Activated CD4-positive, alpha-beta memory T cell treated with anti-CD3 and anti-CD28 coated beads for 36 hours (primary cell): ENCODE measurements around the gene RING1. TPM values are rescaled to one million over a fixed set of nuclear protein-coding genes. Genes with fewer than 3 reads are reported as not detected.

Source experiments
- CTCF ChIA-PET: fragments of 350-600 bp; sonication (Branson Sonifier 250); formaldehyde crosslinking; loops from one replicate; lab custom pipeline; 2021; ENCODE audit warnings: antibody characterized with exemption, inconsistent platforms; lab: Charles Lee
- POLR2A ChIA-PET: fragments of 350-600 bp; sonication (Branson Sonifier 250); formaldehyde crosslinking; loops from one replicate; lab custom pipeline; 2021; ENCODE audit warnings: antibody characterized with exemption; lab: Charles Lee
- DNase-seq: peaks from one replicate; pipeline ENCODE4 v3.0.0-alpha.2; 2020
- H3K27ac Mint-ChIP-seq: one replicate; pipeline ENCODE4 v1.8.0; 2021; ENCODE audit warnings: mixed read lengths
- H3K27me3 Mint-ChIP-seq: one replicate; pipeline ENCODE4 v1.8.0; 2021; ENCODE audit warnings: mixed read lengths
- H3K36me3 Mint-ChIP-seq: one replicate; pipeline ENCODE4 v1.8.0; 2021; ENCODE audit warnings: mixed read lengths
- H3K4me1 Mint-ChIP-seq: one replicate; pipeline ENCODE4 v1.8.0; 2021; ENCODE audit warnings: low read depth, mixed read lengths
- H3K4me3 Mint-ChIP-seq: one replicate; pipeline ENCODE4 v1.8.0; 2021; ENCODE audit warnings: mild to moderate bottlenecking, mixed read lengths
- H3K9me3 Mint-ChIP-seq: one replicate; pipeline ENCODE4 v1.8.0; 2021; ENCODE audit warnings: mixed read lengths
- intact Hi-C: fragments of 100-400 bp; cut with micrococcal nuclease; formaldehyde crosslinking; loops from one replicate; pipeline ENCODE4 v1.15.1; 2023
- total RNA-seq, 2 experiments: library from RNA; stranded (reverse); gene quantifications; one replicate each; pipeline ENCODE4 v1.2.3, GENCODE V29; 2021

Gene RING1
- total RNA-seq: 10 to 100 TPM; 25.4 to 28.4 TPM

DNA sequence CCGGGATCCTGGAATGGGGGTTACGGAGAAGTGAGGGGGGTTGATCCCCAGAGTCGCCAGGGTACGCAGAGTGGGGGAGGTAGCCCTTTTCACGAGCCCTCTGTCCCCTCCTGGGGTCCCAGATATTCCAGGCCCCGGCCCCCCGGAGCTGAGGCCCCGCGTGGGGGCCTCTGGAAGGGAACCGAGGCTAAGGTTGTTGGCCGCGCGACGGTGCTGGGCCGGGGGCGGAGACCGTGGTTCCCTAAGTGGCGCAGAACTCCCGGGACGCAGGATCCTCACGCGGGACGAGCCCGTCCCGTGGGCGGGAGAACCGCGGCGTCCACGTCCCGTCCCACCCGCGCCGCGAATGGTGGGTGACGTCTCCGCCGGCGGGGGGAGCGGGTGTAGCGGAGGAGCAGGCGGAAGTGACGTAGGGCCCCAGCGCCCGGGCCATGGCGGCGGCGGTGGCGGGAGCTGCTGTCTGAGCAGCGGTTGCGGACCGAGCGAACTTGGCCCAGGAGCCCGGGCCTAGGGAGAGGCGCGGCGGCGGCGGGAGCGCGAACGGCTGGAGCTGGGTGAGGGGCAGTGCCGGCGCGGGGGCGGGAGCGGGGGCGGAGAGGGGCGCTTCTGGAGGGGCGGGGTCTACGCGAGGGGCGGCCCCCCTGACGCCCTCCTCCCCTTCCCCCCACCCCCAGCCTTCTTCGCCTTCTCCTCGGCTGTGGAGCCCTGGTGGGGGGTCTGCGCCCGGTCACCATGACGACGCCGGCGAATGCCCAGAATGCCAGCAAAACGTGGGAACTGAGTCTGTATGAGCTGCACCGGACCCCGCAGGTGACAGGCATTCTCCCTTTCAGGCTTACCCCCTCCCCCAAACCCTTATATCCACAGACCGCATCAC, at the start of gene RING1:
RING1 (plus strand) TSS at position 410 of the 877 bp plus-strand sequence; CDS start at position 733, 323 bp downstream.
- Mint-ChIP-seq H3K27me3 (peaks cover 10% of the 10 kb centered on the region), H3K27ac (peak within 1 kb of the TSS; percentile 84), H3K9me3 (no peaks in the 10 kb centered on the region), H3K36me3 (peaks cover 37% of the 10 kb centered on the region), H3K4me1 (peaks cover 57% of the 10 kb centered on the region), H3K4me3 (peak within 1 kb of the TSS; percentile 88)
- ChIA-PET POLR2A (interaction anchor here (1.0 to 2.0 kb wide), 6 partner anchors 9 to 236 kb away, joined by 3 to 9 read pairs (median 6); partner anchors contain the start of genes RPS18 and VPS52), CTCF (interaction anchor here (0.6 to 2.9 kb wide), 8 partner anchors 10 to 224 kb away, joined by 3 to 21 read pairs (median 4); partner anchors contain the start of genes RGL2 and VPS52)
- intact Hi-C loops: loop anchor here (5.0 kb wide), 1 partner anchor 366 kb away; the partner anchor contains the start of gene PSMB8
- peak; percentile 89 for DNase-seq

DNA sequence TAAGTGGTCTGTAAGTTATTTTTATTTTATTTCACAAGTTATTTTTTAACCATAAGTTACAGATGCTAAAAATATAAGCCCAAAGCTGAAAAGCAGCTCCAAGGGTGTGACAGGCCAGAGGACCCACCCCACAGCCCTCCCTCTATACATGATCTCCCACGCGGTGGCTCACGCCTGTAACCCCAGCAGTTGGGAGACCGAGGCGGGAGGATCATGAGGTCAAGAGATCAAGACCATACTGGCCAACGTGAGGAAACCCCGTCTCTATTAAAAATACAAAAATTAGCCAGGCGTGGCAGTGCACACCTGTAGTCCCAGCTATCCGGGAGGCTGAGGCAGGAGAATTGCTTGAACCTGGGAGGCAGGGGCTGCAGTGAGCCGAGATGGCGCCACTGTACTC, 48.2 kb upstream of the RING1 start:
- H3K4me1 Mint-ChIP-seq: peaks cover 13% of the 10 kb centered on the region
- H3K4me3 Mint-ChIP-seq: no peak overlapping the region
- intact Hi-C loops: no loop called here
- ChIA-PET POLR2A (no interaction called here), CTCF (interaction anchor here (1.7 to 7.6 kb wide), 6 partner anchors 10 to 88 kb away, joined by 5 to 101 read pairs (median 15); no protein-coding TSS in a partner anchor)
- no peak overlapping the region for H3K27ac Mint-ChIP-seq
- H3K9me3 Mint-ChIP-seq: no peaks in the 10 kb centered on the region
- DNase-seq: no peak
- no peaks in the 10 kb centered on the region for H3K36me3 Mint-ChIP-seq
- peaks cover 8% of the 10 kb centered on the region for H3K27me3 Mint-ChIP-seq

DNA sequence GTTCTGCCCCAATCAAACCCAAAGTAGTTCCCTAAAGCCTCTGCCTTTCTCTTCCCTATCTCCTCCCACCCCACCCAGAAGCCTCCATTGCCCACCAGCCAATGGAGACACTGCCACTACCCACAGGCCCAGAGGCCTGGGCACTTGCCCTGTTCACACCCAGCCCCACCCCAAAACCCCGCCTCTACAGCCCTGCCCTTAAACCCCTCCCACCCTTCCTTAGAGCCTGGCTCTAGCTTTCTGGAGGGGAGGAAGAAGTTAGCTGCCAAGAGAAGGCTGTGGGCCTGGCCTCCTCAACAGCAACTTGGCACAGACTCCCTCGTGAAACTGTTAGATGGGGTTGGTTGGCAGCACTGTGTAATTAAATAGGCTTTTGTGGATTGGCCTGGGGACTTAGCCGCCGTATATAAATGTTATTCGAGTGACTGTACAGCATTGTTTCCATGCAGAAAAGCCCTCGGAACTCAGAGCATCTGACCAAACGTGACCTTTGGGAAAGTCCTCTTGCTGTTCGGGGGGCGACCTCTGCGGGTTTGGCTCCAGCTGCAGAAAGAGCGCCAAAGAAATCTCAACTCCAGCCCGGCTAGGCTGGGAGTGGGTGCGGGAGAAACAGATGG, 47.5 kb upstream of the RING1 start:
- no peak overlapping the region for H3K4me3 Mint-ChIP-seq
- POLR2A ChIA-PET: no interaction called here
- CTCF ChIA-PET: interaction anchor here (0.6 to 7.6 kb wide), 17 partner anchors 8 to 333 kb away, joined by 3 to 101 read pairs (median 5); no protein-coding TSS in a partner anchor

DNA sequence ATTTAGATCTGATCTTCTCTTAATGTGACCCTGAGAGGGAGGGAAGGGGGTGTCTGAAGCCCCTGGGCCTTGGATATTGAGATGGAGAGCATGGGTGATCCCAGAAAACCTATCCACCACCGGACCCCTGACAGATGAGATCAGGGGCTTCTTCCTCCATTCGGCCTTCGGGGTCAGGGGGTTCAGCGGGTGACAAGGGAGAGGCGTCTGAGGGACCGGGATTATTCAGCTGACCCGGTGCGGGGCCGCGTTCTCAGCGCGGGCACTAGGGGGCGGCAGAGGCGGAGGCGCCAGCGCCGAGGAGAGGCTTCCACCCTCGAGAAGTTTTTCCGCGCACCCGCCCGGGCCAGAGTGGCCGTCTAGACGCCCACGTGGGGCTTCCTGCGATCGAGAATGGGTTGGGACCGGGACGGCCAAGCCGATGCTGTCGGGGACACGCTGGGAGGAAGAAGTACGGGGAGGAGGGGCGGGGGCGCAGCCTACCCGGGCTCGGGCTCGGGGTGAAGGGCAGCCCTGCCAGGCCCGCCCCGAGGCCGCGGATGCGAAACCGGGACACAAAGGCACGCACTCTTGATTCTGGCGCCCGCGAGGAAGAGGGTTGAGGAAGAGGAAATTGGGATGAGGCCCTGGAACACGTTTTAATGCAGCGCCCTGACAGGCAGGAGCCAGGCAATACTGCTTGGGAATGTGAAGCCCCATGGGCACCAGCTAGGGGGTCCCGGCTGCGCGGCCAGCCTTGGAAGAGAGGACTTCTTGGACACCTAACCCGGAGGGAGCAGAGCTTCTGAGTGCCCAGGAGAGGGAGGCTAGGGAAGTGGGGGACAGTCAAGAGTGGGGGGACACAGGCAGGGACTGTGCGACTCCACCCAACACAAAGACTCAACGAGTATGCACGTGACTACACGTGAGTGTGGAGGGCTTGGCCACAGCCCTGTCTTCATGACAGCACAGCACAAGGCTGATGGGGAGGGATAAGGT, 46.7 kb upstream of the RING1 start:
- peaks cover 6% of the 10 kb centered on the region for H3K27me3 Mint-ChIP-seq
- H3K4me3 Mint-ChIP-seq: peak overlapping the region; percentile 76
- no peak overlapping the region for H3K27ac Mint-ChIP-seq
- H3K36me3 Mint-ChIP-seq: no peaks in the 10 kb centered on the region
- H3K4me1 Mint-ChIP-seq: peaks cover 13% of the 10 kb centered on the region
- intact Hi-C loops: loop anchor here (1.0 kb wide), 2 partner anchors 36 to 87 kb away; no protein-coding TSS in a partner anchor
- no peaks in the 10 kb centered on the region for H3K9me3 Mint-ChIP-seq
- ChIA-PET CTCF (interaction anchor here (0.6 to 7.6 kb wide), 19 partner anchors 8 to 332 kb away, joined by 3 to 101 read pairs (median 5); no protein-coding TSS in a partner anchor), POLR2A (interaction anchor here (0.6 to 1.0 kb wide), 2 partner anchors 87 to 192 kb away, joined by 3 read pairs; no protein-coding TSS in a partner anchor)
- peak; percentile 88 for DNase-seq

More for the DNA sequence above, 47.5 kb upstream of the RING1 start:
- intact Hi-C loops: loop anchor here (1.0 kb wide), 2 partner anchors 36 to 87 kb away; no protein-coding TSS in a partner anchor
- no peak for DNase-seq
- H3K36me3 Mint-ChIP-seq: no peaks in the 10 kb centered on the region
- no peaks in the 10 kb centered on the region for H3K9me3 Mint-ChIP-seq
- H3K27ac Mint-ChIP-seq: no peak overlapping the region
- H3K4me1 Mint-ChIP-seq: peaks cover 13% of the 10 kb centered on the region
- peaks cover 8% of the 10 kb centered on the region for H3K27me3 Mint-ChIP-seq

DNA sequence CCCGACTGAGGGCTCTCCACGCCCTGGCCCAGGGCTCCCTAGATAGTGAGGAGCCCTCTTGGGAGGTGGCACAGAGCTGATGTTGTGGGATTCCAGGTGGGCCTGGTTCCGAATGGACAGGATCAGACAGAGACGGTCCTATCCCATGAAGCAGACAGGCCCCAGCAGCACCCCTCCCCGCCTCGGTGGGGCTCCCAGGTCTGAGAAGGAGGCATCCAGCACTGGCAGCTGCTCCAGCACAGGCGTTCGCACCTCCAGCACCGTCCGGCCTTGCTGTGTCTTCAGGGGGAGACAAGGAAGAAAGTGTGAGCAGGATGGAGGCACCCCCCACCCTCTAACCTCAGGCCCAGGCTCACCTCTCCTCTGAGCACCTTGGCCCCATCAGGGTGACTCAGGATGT, 44.8 kb upstream of the RING1 start:
- no peak for DNase-seq
- Mint-ChIP-seq H3K4me1 (peaks cover 13% of the 10 kb centered on the region), H3K27me3 (peaks cover 5% of the 10 kb centered on the region), H3K36me3 (no peaks in the 10 kb centered on the region), H3K9me3 (no peaks in the 10 kb centered on the region), H3K4me3 (no peak overlapping the region), H3K27ac (no peak overlapping the region)
- ChIA-PET CTCF (interaction anchor here (1.5 to 7.6 kb wide), 2 partner anchors 14 to 85 kb away, joined by 6 to 101 read pairs; no protein-coding TSS in a partner anchor), POLR2A (no interaction called here)
- intact Hi-C loops: no loop called here

DNA sequence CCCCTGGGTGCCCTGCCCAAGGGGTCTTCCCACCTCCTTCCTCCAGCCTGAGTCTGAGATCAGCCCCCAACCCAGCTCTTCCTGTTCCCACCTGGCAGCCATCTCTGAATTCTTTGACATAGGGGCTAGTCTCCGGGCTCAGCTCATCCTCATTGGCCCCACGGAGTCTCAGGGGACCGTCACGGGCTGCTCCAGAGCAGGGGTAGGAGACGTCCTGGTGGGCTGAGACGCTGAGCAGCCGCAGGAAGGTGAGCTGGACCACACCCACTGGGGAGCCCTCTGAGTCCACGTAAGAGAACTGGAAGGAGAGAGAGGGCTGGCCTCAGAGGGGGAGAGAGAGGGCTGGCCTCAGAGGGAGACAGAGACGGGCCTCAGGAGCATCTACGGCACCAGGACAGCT, 44.1 kb upstream of the RING1 start:
- no peak for DNase-seq
- Mint-ChIP-seq H3K27me3 (peaks cover 5% of the 10 kb centered on the region), H3K27ac (no peak overlapping the region), H3K9me3 (no peaks in the 10 kb centered on the region), H3K4me1 (peaks cover 13% of the 10 kb centered on the region), H3K36me3 (no peaks in the 10 kb centered on the region), H3K4me3 (no peak overlapping the region)
- ChIA-PET POLR2A (no interaction called here), CTCF (interaction anchor here (0.7 to 7.6 kb wide), 2 partner anchors 24 to 84 kb away, joined by 3 to 101 read pairs; no protein-coding TSS in a partner anchor)
- intact Hi-C loops: no loop called here

DNA sequence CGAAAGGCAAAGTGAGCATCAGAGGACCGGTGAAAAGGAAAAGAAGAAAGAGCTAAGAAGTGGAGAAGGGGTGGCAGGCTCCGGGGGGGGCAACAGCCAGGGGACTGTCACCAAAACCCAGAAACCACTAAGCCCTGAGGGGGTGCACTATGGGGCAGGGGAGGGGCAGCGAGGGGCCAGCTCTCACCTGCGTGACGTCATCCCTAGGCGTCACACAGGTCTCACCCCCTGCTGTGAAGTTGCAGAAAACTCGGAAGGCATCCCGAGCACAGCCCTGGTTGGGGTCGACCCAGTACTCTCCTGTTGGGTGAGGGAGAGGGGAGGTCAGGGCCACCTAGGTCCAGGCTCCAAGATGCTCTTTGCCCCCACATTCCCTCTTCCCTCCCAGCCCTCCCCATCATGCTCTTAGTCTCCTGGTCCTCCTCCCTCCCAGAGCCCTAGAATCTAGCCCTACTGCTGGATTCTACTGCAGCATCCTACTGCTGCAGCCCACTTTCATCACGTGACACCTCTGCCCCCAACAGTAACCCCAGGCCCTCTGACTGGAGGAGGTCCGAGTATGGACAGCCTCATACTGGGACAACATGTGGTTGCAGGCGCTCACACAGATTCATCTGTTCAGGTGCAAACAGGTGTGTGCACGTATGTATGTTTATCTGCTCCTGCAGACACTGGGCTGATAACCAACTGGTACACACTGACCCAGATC, 43.5 kb upstream of the RING1 start:
- H3K4me3 Mint-ChIP-seq: no peak overlapping the region
- peaks cover 5% of the 10 kb centered on the region for H3K27me3 Mint-ChIP-seq
- H3K4me1 Mint-ChIP-seq: peaks cover 13% of the 10 kb centered on the region
- ChIA-PET POLR2A (no interaction called here), CTCF (interaction anchor here (0.7 to 7.6 kb wide), 2 partner anchors 24 to 83 kb away, joined by 3 to 101 read pairs; no protein-coding TSS in a partner anchor)
- no peaks in the 10 kb centered on the region for H3K9me3 Mint-ChIP-seq
- intact Hi-C loops: no loop called here
- H3K27ac Mint-ChIP-seq: no peak overlapping the region
- no peak for DNase-seq
- no peaks in the 10 kb centered on the region for H3K36me3 Mint-ChIP-seq

DNA sequence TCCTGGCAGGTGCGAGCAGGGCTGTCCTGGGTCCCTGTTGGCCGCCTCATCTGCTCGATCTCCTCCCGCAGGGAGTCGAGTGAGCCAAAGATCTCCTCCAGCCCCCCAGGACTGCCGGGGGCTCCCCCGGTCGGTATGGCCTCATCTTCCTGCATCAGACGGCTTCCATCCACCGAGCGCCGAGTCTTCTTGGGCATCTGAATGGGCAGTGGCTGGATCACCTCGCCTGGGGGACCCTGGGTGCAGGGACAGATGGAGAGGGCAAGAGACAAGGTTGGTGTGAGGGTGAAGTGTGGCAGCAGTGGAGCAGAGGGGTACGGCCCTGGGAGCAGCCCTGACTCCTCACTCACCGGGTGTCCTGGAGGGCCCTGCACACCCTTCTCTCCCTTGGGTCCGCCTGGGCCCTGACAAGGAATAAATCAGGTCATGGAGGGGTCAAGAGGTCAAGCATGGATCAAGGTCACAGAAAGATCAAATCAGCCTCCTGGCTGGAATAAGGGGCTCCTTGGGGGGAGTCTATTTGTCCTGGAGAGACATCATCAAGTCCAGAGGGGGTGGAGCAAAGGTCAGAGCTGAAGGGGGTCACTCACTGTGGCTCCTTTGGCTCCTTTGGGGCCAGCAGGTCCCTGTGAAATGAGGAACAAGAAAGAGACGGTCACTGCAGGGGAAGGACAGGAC, 42.6 kb upstream of the RING1 start:
- CTCF ChIA-PET: interaction anchor here (7.6 kb wide), 1 partner anchor 83 kb away, joined by 101 read pairs; no protein-coding TSS in a partner anchor
- Mint-ChIP-seq H3K36me3 (no peaks in the 10 kb centered on the region), H3K4me3 (no peak overlapping the region), H3K27ac (no peak overlapping the region), H3K9me3 (no peaks in the 10 kb centered on the region), H3K4me1 (peaks cover 13% of the 10 kb centered on the region), H3K27me3 (peaks cover 3% of the 10 kb centered on the region)
- DNase-seq: no peak
- POLR2A ChIA-PET: no interaction called here
- intact Hi-C loops: no loop called here

- DNase-seq: no peak
- Mint-ChIP-seq H3K27me3 (peaks cover 2% of the 10 kb centered on the region), H3K4me3 (no peak overlapping the region), H3K27ac (no peak overlapping the region), H3K4me1 (peaks cover 8% of the 10 kb centered on the region), H3K36me3 (no peaks in the 10 kb centered on the region), H3K9me3 (no peaks in the 10 kb centered on the region)
- CTCF ChIA-PET: no interaction called here
- intact Hi-C loops: no loop called here
- POLR2A ChIA-PET: no interaction called here
Measured at GRCh38 chr6:33166363-33166762, 41.9 kb upstream of the RING1 start.

DNA sequence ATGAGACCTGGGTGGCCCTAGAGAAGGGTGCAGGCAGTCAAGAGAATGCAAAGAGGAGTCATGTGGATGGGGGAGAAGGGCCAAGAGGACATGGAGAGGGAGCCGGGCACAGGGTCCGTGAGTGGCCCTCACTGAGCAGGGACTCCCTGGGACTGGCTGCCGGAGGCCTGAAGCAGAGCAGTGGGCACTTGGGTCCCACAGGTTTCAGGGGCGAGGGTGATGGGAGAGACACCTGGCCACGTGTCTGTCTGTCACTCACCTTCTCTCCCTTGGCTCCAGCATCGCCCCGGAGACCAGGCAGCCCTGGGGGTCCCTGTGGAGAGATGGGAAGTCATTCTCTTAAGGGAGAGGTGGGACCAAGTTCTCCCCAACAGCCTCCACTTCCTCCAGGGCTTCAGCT, 41.5 kb upstream of the RING1 start:
- H3K9me3 Mint-ChIP-seq: no peaks in the 10 kb centered on the region
- no peak overlapping the region for H3K27ac Mint-ChIP-seq
- H3K27me3 Mint-ChIP-seq: peaks cover 2% of the 10 kb centered on the region

More for the DNA sequence above, 41.5 kb upstream of the RING1 start:
- DNase-seq: no peak
- intact Hi-C loops: no loop called here
- POLR2A ChIA-PET: no interaction called here
- Mint-ChIP-seq H3K4me1 (peaks cover 3% of the 10 kb centered on the region), H3K4me3 (no peak overlapping the region), H3K36me3 (no peaks in the 10 kb centered on the region)
- CTCF ChIA-PET: no interaction called here
